GM12878 (cell line): ENCODE measurements around the gene GUCY1B1. TPM values are rescaled to one million over a fixed set of nuclear protein-coding genes. Genes with fewer than 3 reads are reported as not detected.

Source experiments
- ATAC-seq: fragments of 200-7000 bp; cut with Tn5 transposase; 3 replicates; pipeline ENCODE4 v1.9.1; 2020; ENCODE audit warnings: mild to moderate bottlenecking, moderate library complexity
- BruUV-seq: library from RNA; stranded (reverse); fragments of 400-500 nt; replicated peaks from 2 replicates; lab custom pipeline; 2021; lab: Mats Ljungman, UMichigan
- CTCF ChIA-PET: fragments of 300-600 bp; sonication (Branson Sonifier 250); formaldehyde crosslinking; extraction: SDS; loops from one replicate; lab custom pipeline; 2021; ENCODE audit warnings: inconsistent platforms; lab: Yijun Ruan, JAX
- POLR2A ChIA-PET: fragments of 350-600 bp; formaldehyde crosslinking; extraction: SDS; loops from one replicate; lab custom pipeline; 2021; ENCODE audit warnings: inconsistent platforms; lab: Charles Lee
- RAD21 ChIA-PET: fragments of 300-600 bp; sonication (Branson Sonifier 250); formaldehyde crosslinking; loops from one replicate; lab custom pipeline; 2023; ENCODE audit warnings: antibody characterized with exemption; ENCODE audit not compliant: unreplicated experiment; lab: Charles Lee
- SMC1A ChIA-PET: fragments of 300-600 bp; sonication (Branson Sonifier 250); formaldehyde crosslinking; loops from one replicate; lab custom pipeline; 2023; ENCODE audit not compliant: unreplicated experiment, uncharacterized antibody; lab: Charles Lee
- DNase-seq: peaks from one replicate; pipeline ENCODE4 v3.0.0-alpha.2; 2011; ENCODE audit warnings: low read depth, low spot score
- FAIRE-seq: peaks from 3 replicates; lab custom pipeline; 2011; peaks lifted over from hg19 to GRCh38; lab: Jason Lieb, UNC
- H2AFZ ChIP-seq: 2 replicates; pipeline ENCODE4 v1.6.0; 2011; ENCODE audit warnings: low read depth, low read length, control low read depth; ENCODE audit not compliant: control insufficient read depth
- H3K27ac ChIP-seq: 2 replicates; pipeline ENCODE4 v1.5.1; 2011; ENCODE audit warnings: control low read depth; ENCODE audit not compliant: control insufficient read depth, insufficient read depth
- H3K27me3 ChIP-seq, 2 experiments: replicated peaks in 1 of 2; 2 replicates each; pipeline versions ENCODE4 v1.6.0 to v1.6.1; 2011; ENCODE audit warnings: low read length in 1 of 2; ENCODE audit not compliant: control insufficient read depth in 2 of 2, insufficient read depth in 2 of 2
- H3K36me3 ChIP-seq, 2 experiments: 2 replicates each; pipeline ENCODE4 v1.5.1; 2011; ENCODE audit warnings: low read length in 1 of 2; ENCODE audit not compliant: control insufficient read depth in 2 of 2, insufficient read depth in 2 of 2
- H3K4me1 ChIP-seq: 2 replicates; pipeline ENCODE4 v1.6.1; 2011; ENCODE audit warnings: mild to moderate bottlenecking, low read length, moderate library complexity, mixed read lengths; ENCODE audit not compliant: control insufficient read depth, insufficient read depth
- H3K4me2 ChIP-seq: 2 replicates; pipeline ENCODE4 v1.6.0; 2011; ENCODE audit warnings: control low read depth; ENCODE audit not compliant: control insufficient read depth, insufficient read depth
- H3K4me3 ChIP-seq: fragments of 200-600 bp; sonication (generic); 2 replicates; pipeline ENCODE4 v1.5.1; 2016
- H3K79me2 ChIP-seq: 2 replicates; pipeline ENCODE4 v1.6.0; 2011; ENCODE audit warnings: low read length; ENCODE audit not compliant: control insufficient read depth, insufficient read depth
- H3K9ac ChIP-seq: 2 replicates; pipeline ENCODE4 v1.8.0; 2011; ENCODE audit warnings: low read length, control low read depth, mixed read lengths; ENCODE audit not compliant: control insufficient read depth, insufficient read depth
- H3K9me3 ChIP-seq: replicated peaks from 3 replicates; pipeline ENCODE4 v1.5.1; 2011; ENCODE audit warnings: mild to moderate bottlenecking, low read length; ENCODE audit not compliant: control insufficient read depth, insufficient read depth
- H4K20me1 ChIP-seq: 2 replicates; pipeline ENCODE4 v1.6.0; 2011; ENCODE audit not compliant: control insufficient read depth, insufficient read depth
- BCL11A ChIP-seq: IDR thresholded peaks from 2 replicates; pipeline ENCODE4 v1.6.1; 2011; ENCODE audit warnings: low read depth, low read length
- CBFB ChIP-seq: IDR thresholded peaks from 2 replicates; pipeline ENCODE4 v1.6.1; 2016; ENCODE audit warnings: antibody characterized with exemption, low read depth
- KAT2A ChIP-seq: conservative IDR thresholded peaks from 2 replicates; pipeline ENCODE4 v1.6.1; 2011; ENCODE audit warnings: low read depth, low read length; ENCODE audit not compliant: control insufficient read depth
- MTA2 ChIP-seq: fragments of 450-650 bp; IDR thresholded peaks from 2 replicates; pipeline ENCODE4 v1.6.1; 2016; ENCODE audit warnings: low read depth, mild to moderate bottlenecking, moderate library complexity
- NR2F1 ChIP-seq: fragments of 450-650 bp; conservative IDR thresholded peaks from 2 replicates; pipeline ENCODE4 v1.6.1; 2017; ENCODE audit warnings: mild to moderate bottlenecking
- RCOR1 ChIP-seq: conservative IDR thresholded peaks from 2 replicates; pipeline ENCODE4 v1.6.1; 2012; ENCODE audit warnings: low read depth, low read length, improper control_type of control experiment
- SIN3A ChIP-seq: IDR thresholded peaks from 2 replicates; pipeline ENCODE4 v1.6.1; 2012; ENCODE audit warnings: low read depth, low read length, improper control_type of control experiment
- TCF3 ChIP-seq: IDR thresholded peaks from 2 replicates; pipeline ENCODE4 v1.6.1; 2012; ENCODE audit warnings: low read depth, mild to moderate bottlenecking, low read length, borderline replicate concordance; ENCODE audit not compliant: insufficient read depth
- ZBED1 ChIP-seq: IDR thresholded peaks from 2 replicates; pipeline ENCODE4 v1.6.1; 2016; ENCODE audit warnings: borderline replicate concordance
- WGBS: methylation state at CpG from one replicate; pipeline ENCODE4 v1.1.6; 2016; ENCODE audit warnings: low lambda C conversion rate; ENCODE audit not compliant: insufficient replicate concordance, insufficient coverage; ENCODE audit errors: missing lambda C conversion rate; 5-methylcytosine and 5-hydroxymethylcytosine counted together
- in situ Hi-C: fragments of 300-500 bp; cut with MboI; formaldehyde crosslinking; loops from 9 replicates; pipeline ENCODE4 v1.14.3; 2018; ENCODE audit warnings: mixed read lengths
- intact Hi-C: fragments of 100-400 bp; cut with micrococcal nuclease; formaldehyde crosslinking; loops from one replicate; pipeline ENCODE4 v1.14.2; 2022; ENCODE audit not compliant: unreplicated experiment
- polyA plus RNA-seq, 11 experiments: library from polyadenylated mRNA; depleted of rRNA in 4 of 11; unstranded in 6 of 11; stranded (reverse) in 5 of 11; fragments of >200 nt; fragmentation: Nextera tagmentation in 4 of 11; fragmentation: Illumina TruSeq in 1 of 11; extraction: Ambion mirVana in 4 of 11; extraction: Trizol in 1 of 11; gene quantifications; 1 replicate in 1 of 11; 2 replicates in 10 of 11; pipeline versions ENCODE4 v1.2.1 to v1.2.3, GENCODE V29; 2011 to 2016; ENCODE audit warnings: inconsistent platforms in 2 of 11, missing spikeins in 2 of 11, low read depth in 1 of 11
- total RNA-seq, 4 experiments: library from RNA; depleted of rRNA in 3 of 4; stranded (reverse); fragments of >200 nt in 3 of 4; fragmentation: Illumina TruSeq in 1 of 4; extraction: Trizol in 1 of 4; gene quantifications; 2 replicates each; pipeline versions ENCODE4 v1.2.1 to v1.2.3, GENCODE V29; 2013 to 2021
- TF ChIP-seq, protein P1 (sequence below): fragments of 450-650 bp; IDR thresholded peaks from 2 replicates; pipeline ENCODE4 v1.6.1; 2017; ENCODE audit warnings: borderline replicate concordance
- TF ChIP-seq, protein P2 (sequence below): IDR thresholded peaks from 2 replicates; pipeline ENCODE4 v1.6.1; 2012; ENCODE audit warnings: low read length, inconsistent platforms
- TF ChIP-seq, protein P3 (sequence below): fragments of 450-650 bp; IDR thresholded peaks from 2 replicates; pipeline ENCODE4 v1.6.1; 2017; ENCODE audit warnings: low read depth, mild to moderate bottlenecking, moderate library complexity

The GUCY1B1 gene
- total and polyA plus RNA-seq, 10 of the 15 experiments (the other 5 are each of a cell fraction or from before 2014, with no cell fraction given): 0.60 to 38.5 (median 1.4) TPM

DNA sequence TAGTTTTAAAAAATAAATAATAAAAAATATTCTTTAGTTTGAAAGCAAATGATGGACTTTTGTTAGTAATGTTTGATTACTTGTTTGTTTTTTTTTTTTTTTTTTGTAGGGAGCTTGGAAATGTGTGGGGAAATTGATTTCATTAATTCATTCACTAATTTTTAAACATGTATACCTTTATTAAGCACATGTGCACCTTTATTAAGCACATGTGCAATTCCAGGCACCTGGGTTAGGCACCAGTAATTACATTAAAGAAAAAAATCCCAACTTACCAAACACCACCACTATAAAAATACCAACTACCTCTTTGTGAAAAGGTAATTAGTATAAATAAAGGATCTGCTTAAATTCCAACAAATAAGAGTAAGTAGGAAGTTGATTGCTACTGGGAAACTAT lies 9.5 kb downstream of the GUCY1B1 start:
- FAIRE-seq: no peak
- SMC1A ChIA-PET: interaction anchor here (0.6 to 1.9 kb wide), 10 partner anchors 20 to 324 kb away, joined by 3 to 9 read pairs (median 3); no protein-coding TSS in a partner anchor

DNA sequence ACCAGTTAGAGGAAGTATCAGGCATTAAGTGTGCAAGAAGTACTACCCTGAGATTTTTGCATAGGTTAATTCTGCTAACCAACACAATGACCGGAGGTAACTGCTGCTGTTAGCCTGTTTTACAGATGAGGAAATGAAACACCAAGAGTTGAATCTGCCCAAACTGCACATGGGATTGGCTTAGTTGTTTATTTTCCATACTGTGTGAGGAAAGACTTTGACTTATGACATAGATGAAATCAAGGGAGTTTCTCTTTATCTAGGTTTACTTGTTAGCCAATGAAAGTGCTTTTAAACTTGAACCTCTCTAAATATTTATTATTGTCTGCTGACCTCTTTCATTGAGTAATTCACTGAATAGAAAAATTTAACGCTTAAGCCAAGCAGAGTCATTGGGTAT lies 10.3 kb downstream of the GUCY1B1 start:
- ChIA-PET SMC1A (interaction anchor here (1.1 to 2.8 kb wide), 8 partner anchors 9 to 325 kb away, joined by 3 to 13 read pairs (median 4); no protein-coding TSS in a partner anchor), CTCF (interaction anchor here (1.0 to 1.5 kb wide), 4 partner anchors 11 to 185 kb away, joined by 3 to 6 read pairs (median 3); partner anchors contain the start of genes CTSO and GUCY1B1), POLR2A (interaction anchor here (1.0 to 1.7 kb wide), 3 partner anchors 98 to 129 kb away, joined by 3 to 5 read pairs (median 3); no protein-coding TSS in a partner anchor), RAD21 (interaction anchor here (0.7 to 1.4 kb wide), 7 partner anchors 65 to 185 kb away, joined by 3 to 8 read pairs (median 4); partner anchors contain the start of gene CTSO)
- Histone ChIP-seq H4K20me1 (no peaks in the 10 kb centered on the region), H3K9me3 (no peaks in the 10 kb centered on the region), H3K4me2 (no peak overlapping the region), H3K36me3 (no peaks in the 10 kb centered on the region), H3K4me1 (no peaks in the 10 kb centered on the region), H2AFZ (no peak overlapping the region), H3K27me3 (no peaks in the 10 kb centered on the region), H3K9ac (no peak overlapping the region), H3K27ac (no peak overlapping the region), H3K79me2 (no peaks in the 10 kb centered on the region), H3K4me3 (no peak overlapping the region)
- intact Hi-C loops: no loop called here
- no peak for DNase-seq
- in situ Hi-C loops: no loop called here
- FAIRE-seq: no peak
- WGBS: 33% methylated on average over 2 of the region's 2 CpGs
- peak; percentile 86 for ATAC-seq
- BruUV-seq: no TSS peak
- TF ChIP-seq RCOR1: no peak
- TF ChIP-seq NR2F1: peak; percentile 41; the same call in 1 of the 2 replicates
- TF ChIP-seq BCL11A: no peak
- TF ChIP-seq, protein P1, sequence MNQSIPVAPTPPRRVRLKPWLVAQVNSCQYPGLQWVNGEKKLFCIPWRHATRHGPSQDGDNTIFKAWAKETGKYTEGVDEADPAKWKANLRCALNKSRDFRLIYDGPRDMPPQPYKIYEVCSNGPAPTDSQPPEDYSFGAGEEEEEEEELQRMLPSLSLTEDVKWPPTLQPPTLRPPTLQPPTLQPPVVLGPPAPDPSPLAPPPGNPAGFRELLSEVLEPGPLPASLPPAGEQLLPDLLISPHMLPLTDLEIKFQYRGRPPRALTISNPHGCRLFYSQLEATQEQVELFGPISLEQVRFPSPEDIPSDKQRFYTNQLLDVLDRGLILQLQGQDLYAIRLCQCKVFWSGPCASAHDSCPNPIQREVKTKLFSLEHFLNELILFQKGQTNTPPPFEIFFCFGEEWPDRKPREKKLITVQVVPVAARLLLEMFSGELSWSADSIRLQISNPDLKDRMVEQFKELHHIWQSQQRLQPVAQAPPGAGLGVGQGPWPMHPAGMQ: no peak
- TF ChIP-seq, protein P2, sequence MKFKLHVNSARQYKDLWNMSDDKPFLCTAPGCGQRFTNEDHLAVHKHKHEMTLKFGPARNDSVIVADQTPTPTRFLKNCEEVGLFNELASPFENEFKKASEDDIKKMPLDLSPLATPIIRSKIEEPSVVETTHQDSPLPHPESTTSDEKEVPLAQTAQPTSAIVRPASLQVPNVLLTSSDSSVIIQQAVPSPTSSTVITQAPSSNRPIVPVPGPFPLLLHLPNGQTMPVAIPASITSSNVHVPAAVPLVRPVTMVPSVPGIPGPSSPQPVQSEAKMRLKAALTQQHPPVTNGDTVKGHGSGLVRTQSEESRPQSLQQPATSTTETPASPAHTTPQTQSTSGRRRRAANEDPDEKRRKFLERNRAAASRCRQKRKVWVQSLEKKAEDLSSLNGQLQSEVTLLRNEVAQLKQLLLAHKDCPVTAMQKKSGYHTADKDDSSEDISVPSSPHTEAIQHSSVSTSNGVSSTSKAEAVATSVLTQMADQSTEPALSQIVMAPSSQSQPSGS: no peak
- no peak for TF ChIP-seq KAT2A
- no peak for TF ChIP-seq CBFB
- TF ChIP-seq, protein P3, sequence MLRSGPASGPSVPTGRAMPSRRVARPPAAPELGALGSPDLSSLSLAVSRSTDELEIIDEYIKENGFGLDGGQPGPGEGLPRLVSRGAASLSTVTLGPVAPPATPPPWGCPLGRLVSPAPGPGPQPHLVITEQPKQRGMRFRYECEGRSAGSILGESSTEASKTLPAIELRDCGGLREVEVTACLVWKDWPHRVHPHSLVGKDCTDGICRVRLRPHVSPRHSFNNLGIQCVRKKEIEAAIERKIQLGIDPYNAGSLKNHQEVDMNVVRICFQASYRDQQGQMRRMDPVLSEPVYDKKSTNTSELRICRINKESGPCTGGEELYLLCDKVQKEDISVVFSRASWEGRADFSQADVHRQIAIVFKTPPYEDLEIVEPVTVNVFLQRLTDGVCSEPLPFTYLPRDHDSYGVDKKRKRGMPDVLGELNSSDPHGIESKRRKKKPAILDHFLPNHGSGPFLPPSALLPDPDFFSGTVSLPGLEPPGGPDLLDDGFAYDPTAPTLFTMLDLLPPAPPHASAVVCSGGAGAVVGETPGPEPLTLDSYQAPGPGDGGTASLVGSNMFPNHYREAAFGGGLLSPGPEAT: peak; percentile 31; the same call in 1 of the 2 replicates
- TF ChIP-seq ZBED1: no peak
- no peak for TF ChIP-seq TCF3
- 0 out of 2 replicates have a peak, but pooled peaks have one; percentile 35 for TF ChIP-seq MTA2

More for the DNA sequence above, 9.5 kb downstream of the GUCY1B1 start:
- ChIA-PET RAD21 (interaction anchor here (0.6 to 1.7 kb wide), 9 partner anchors 10 to 185 kb away, joined by 3 to 8 read pairs (median 3); partner anchors contain the start of genes CTSO and GUCY1B1), POLR2A (interaction anchor here (0.6 to 1.8 kb wide), 5 partner anchors 28 to 139 kb away, joined by 3 to 4 read pairs (median 4); no protein-coding TSS in a partner anchor), CTCF (interaction anchor here (1.0 to 1.5 kb wide), 4 partner anchors 10 to 185 kb away, joined by 3 read pairs; partner anchors contain the start of genes CTSO and GUCY1B1)
- intact Hi-C loops (no loop called here), in situ Hi-C loops (no loop called here)
- Histone ChIP-seq H4K20me1 (no peaks in the 10 kb centered on the region), H3K4me1 (no peaks in the 10 kb centered on the region), H3K4me2 (no peak overlapping the region), H3K9ac (no peak overlapping the region), H3K27ac (no peak overlapping the region), H3K79me2 (no peaks in the 10 kb centered on the region), H2AFZ (no peak overlapping the region), H3K36me3 (no peaks in the 10 kb centered on the region), H3K27me3 (no peaks in the 10 kb centered on the region), H3K9me3 (no peaks in the 10 kb centered on the region), H3K4me3 (no peak overlapping the region)
- no TSS peak for BruUV-seq
- ATAC-seq: no peak
- no peak for DNase-seq
- no peak for TF ChIP-seq SIN3A
